ENCODE results near the gene HCRTR1. TPM values are rescaled to one million over a fixed set of nuclear protein-coding genes. Genes with fewer than 3 reads are reported as not detected.
A peak's percentile ranks its signal among the peaks of the same experiment; 100 is the strongest.

Gene HCRTR1
- polyA plus RNA-seq, 1 of the 3 experiments (the other 2 are of a cell fraction) = 0.03 TPM

- no peak overlapping the region for H2AFZ ChIP-seq (ENCODE audit: low read depth)
- CTCF ChIA-PET = interaction anchor here (0.7 to 1.0 kb wide), 3 partner anchors 16 to 219 kb away, joined by 3 to 4 read pairs (median 4); no protein-coding TSS in a partner anchor
Measured at GRCh38 chr1:31614414-31615005, 3.0 kb upstream of the HCRTR1 start.

DNA sequence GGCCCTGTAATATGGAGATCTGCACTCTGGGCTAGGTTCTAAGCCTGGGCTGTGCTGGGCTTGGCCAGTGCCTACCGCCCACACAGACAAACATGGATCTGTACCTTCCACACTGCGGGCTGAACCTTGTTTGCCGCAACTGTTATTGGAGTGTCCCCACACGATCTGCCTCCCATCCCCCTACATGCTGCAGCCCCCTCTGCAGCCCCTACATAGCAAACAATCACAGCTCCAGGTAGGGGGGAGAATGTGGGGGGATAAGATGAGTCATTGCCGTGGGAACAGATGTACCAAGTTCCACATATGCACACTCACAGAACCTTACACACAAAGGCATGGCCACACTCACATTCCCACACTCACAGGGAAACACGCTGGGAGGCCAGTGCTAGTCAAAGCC is 2.1 kb upstream of the HCRTR1 start:
- Histone ChIP-seq H3K9me3 (no peaks in the 10 kb centered on the region), H3K79me2 (ENCODE audit: insufficient read depth) (no peaks in the 10 kb centered on the region)
- no peak for DNase-seq

More at GRCh38 chr1:31614414-31615005, 3.0 kb upstream of the HCRTR1 start:
- H3K4me3 ChIP-seq (ENCODE audit: low read depth in 2 of 2, low read length in 1 of 2) = no peak overlapping the region
- POLR2A ChIA-PET = no interaction called here
- peaks cover 6% of the 10 kb centered on the region for H3F3A ChIP-seq (replicated peaks; ENCODE audit: insufficient read depth)
- no peak overlapping the region for H3K4me2 ChIP-seq
- no peaks in the 10 kb centered on the region for H4K20me1 ChIP-seq (ENCODE audit: insufficient read depth)
- no peak overlapping the region for H3K9ac ChIP-seq
- peak overlapping the region in 1 of 2 experiments; percentile 62; a peak in 2 of 4 replicates for H3K27ac ChIP-seq (ENCODE audit: low read depth in 2 of 2, low read length in 1 of 2)
- no peaks in the 10 kb centered on the region for H3K9me3 ChIP-seq
- H3K79me2 ChIP-seq (ENCODE audit: insufficient read depth) = no peaks in the 10 kb centered on the region
- H3K36me3 ChIP-seq (replicated peaks in 1 of 2; ENCODE audit: control insufficient read depth in 1 of 2, insufficient read depth in 2 of 2, low read length in 1 of 2) = no peaks in the 10 kb centered on the region
- no peak for DNase-seq
- 86% methylated on average over 7 of the region's 8 CpGs for WGBS (ENCODE audit: low lambda C conversion rate)
- peaks cover 6 to 20% of the 10 kb centered on the region in 2 experiments; a peak in 1 of 4 replicates for H3K4me1 ChIP-seq (ENCODE audit: control insufficient read depth in 1 of 2, insufficient read depth in 2 of 2, low read depth in 1 of 2, low read length in 1 of 2)
- no peaks in the 10 kb centered on the region; the same call in 1 of the 2 replicates for H3K27me3 ChIP-seq (ENCODE audit: insufficient read depth)
- no peaks in the 10 kb centered on the region for H3K9me2 ChIP-seq
- TF ChIP-seq NFIC (IDR thresholded peaks at IDR 0.05; ENCODE audit: borderline replicate concordance) (no peak), CHD2 (IDR thresholded peaks at IDR 0.05; ENCODE audit: low read length, partially characterized antibody) (peak; percentile 15), USF1 (IDR thresholded peaks at IDR 0.05; ENCODE audit: borderline replicate concordance, low read depth) (no peak)

More for the DNA sequence above, 2.1 kb upstream of the HCRTR1 start:
- Histone ChIP-seq H3F3A (replicated peaks; ENCODE audit: insufficient read depth) (no peaks in the 10 kb centered on the region), H3K27ac (ENCODE audit: low read depth in 2 of 2, low read length in 1 of 2) (no peak overlapping the region), H3K27me3 (ENCODE audit: insufficient read depth) (no peaks in the 10 kb centered on the region; the same call in 1 of the 2 replicates), H3K4me3 (ENCODE audit: low read depth in 2 of 2, low read length in 1 of 2) (no peak overlapping the region), H4K20me1 (ENCODE audit: insufficient read depth) (no peaks in the 10 kb centered on the region), H3K36me3 (replicated peaks in 1 of 2; ENCODE audit: control insufficient read depth in 1 of 2, insufficient read depth in 2 of 2, low read length in 1 of 2) (no peaks in the 10 kb centered on the region), H3K4me2 (no peak overlapping the region), H3K9ac (no peak overlapping the region), H2AFZ (ENCODE audit: low read depth) (no peak overlapping the region), H3K9me2 (no peaks in the 10 kb centered on the region), H3K4me1 (ENCODE audit: control insufficient read depth in 1 of 2, insufficient read depth in 2 of 2, low read depth in 1 of 2, low read length in 1 of 2) (peaks cover 0 to 20% of the 10 kb centered on the region in 2 experiments; a peak in 1 of 4 replicates)
- TF ChIP-seq JUND (IDR thresholded peaks at IDR 0.05) = no peak
- no peak for TF ChIP-seq USF1 (IDR thresholded peaks at IDR 0.05; ENCODE audit: borderline replicate concordance, low read depth)
- TF ChIP-seq FOXM1 (IDR thresholded peaks at IDR 0.05; ENCODE audit: low read depth) = no peak
- TF ChIP-seq SMC3 (IDR thresholded peaks at IDR 0.05; ENCODE audit: low read depth, low read length) = no peak
- no peak for TF ChIP-seq RXRA (IDR thresholded peaks at IDR 0.05; ENCODE audit: borderline replicate concordance, low read depth)
- no peak for TF ChIP-seq GATA2 (CRISPR knock-in tag; IDR thresholded peaks at IDR 0.05)
- TF ChIP-seq POLR2AphosphoS5 (IDR thresholded peaks at IDR 0.05; ENCODE audit: low read depth, low read length) = no peak
- TF ChIP-seq IRF3 (IDR thresholded peaks at IDR 0.05; ENCODE audit: low read depth, low read length) = no peak
- no peak for TF ChIP-seq YY1 (IDR thresholded peaks at IDR 0.05; ENCODE audit: low read depth)
- TF ChIP-seq ZBTB33 (IDR thresholded peaks at IDR 0.05; ENCODE audit: borderline replicate concordance, low read depth) = no peak
- ChIA-PET CTCF (no interaction called here), POLR2A (no interaction called here)
- 83% methylated on average over 5 of the region's 6 CpGs for WGBS (ENCODE audit: low lambda C conversion rate)
